T-helper 17 cell (primary cell): Measurements from ENCODE around the gene RBMS3. TPM values are rescaled to one million over a fixed set of nuclear protein-coding genes. Genes with fewer than 3 reads are reported as not detected.
"Not testable (repeated sequence)": the region's sequence is repeated elsewhere in the genome, so short reads cannot be mapped to it uniquely, and the experiment has no call there.

Source experiments
- ATAC-seq: fragments of 150-1000 bp; cut with Tn5 transposase; 2 replicates; pipeline ENCODE4 v1.10.0; 2021; ENCODE audit warnings: mild to moderate bottlenecking, moderate library complexity
- DNase-seq, 3 donors: peaks; one replicate each; pipeline versions ENCODE4 v3.0.0 to v3.0.0-alpha.2; 2020 to 2021
- H3K9me3 ChIP-seq: one replicate; pipeline ENCODE4 v1.7.0; 2013; ENCODE audit warnings: low read length, mild to moderate bottlenecking; ENCODE audit not compliant: control insufficient read depth, poor library complexity, severe bottlenecking
- H3K27ac Mint-ChIP-seq: one replicate; pipeline ENCODE4 v1.8.0; 2022; ENCODE audit warnings: mild to moderate bottlenecking, moderate library complexity, mixed read lengths
- H3K27me3 Mint-ChIP-seq: one replicate; pipeline ENCODE4 v1.8.0; 2022; ENCODE audit warnings: mixed read lengths
- H3K36me3 Mint-ChIP-seq: one replicate; pipeline ENCODE4 v1.8.0; 2022; ENCODE audit warnings: low read depth, mixed read lengths
- H3K4me1 Mint-ChIP-seq: one replicate; pipeline ENCODE4 v1.8.0; 2022; ENCODE audit warnings: mild to moderate bottlenecking, mixed read lengths
- H3K4me3 Mint-ChIP-seq: one replicate; pipeline ENCODE4 v1.8.0; 2022; ENCODE audit warnings: mild to moderate bottlenecking, moderate library complexity, mixed read lengths
- total RNA-seq, 4 donors: library from RNA in 2 of 4; stranded (reverse) in 2 of 4; gene quantifications; one replicate each; pipeline ENCODE4 v1.2.3 and lab custom pipeline; 2022 to 2026

Gene RBMS3
- total RNA-seq, 2 donors from 2014 or later, result 0.37 to 1.7 TPM

- no peak for ATAC-seq
- Mint-ChIP-seq H3K27me3 (no peaks in the 10 kb centered on the region), H3K27ac (no peak overlapping the region), H3K4me1 (no peaks in the 10 kb centered on the region), H3K36me3 (no peaks in the 10 kb centered on the region), H3K4me3 (no peak overlapping the region)
- no peaks in the 10 kb centered on the region for H3K9me3 ChIP-seq
- DNase-seq, result no peak
Observed at GRCh38 chr3:29307295-29307694, 26.4 kb downstream of the RBMS3 start.

- no peaks in the 10 kb centered on the region for H3K4me1 Mint-ChIP-seq
- no peak for ATAC-seq
- H3K27me3 Mint-ChIP-seq, result no peaks in the 10 kb centered on the region
- no peak for DNase-seq
- no peak overlapping the region for H3K27ac Mint-ChIP-seq
- no peaks in the 10 kb centered on the region for H3K9me3 ChIP-seq
- H3K36me3 Mint-ChIP-seq, result no peaks in the 10 kb centered on the region
- H3K4me3 Mint-ChIP-seq, result no peak overlapping the region
Observed at GRCh38 chr3:29310865-29311264, 30.0 kb downstream of the RBMS3 start.

GRCh38 chr3:29311795-29312194 is 30.9 kb downstream of the RBMS3 start:
- Mint-ChIP-seq H3K4me3 (no peak overlapping the region), H3K36me3 (no peaks in the 10 kb centered on the region), H3K4me1 (no peaks in the 10 kb centered on the region), H3K27me3 (no peaks in the 10 kb centered on the region), H3K27ac (no peak overlapping the region)
- no peaks in the 10 kb centered on the region for H3K9me3 ChIP-seq
- DNase-seq (no peak), ATAC-seq (no peak)

GRCh38 chr3:29312395-29312794 is 31.5 kb downstream of the RBMS3 start:
- no peaks in the 10 kb centered on the region for H3K27me3 Mint-ChIP-seq
- no peaks in the 10 kb centered on the region for H3K9me3 ChIP-seq
- H3K4me1 Mint-ChIP-seq, result no peaks in the 10 kb centered on the region
- H3K27ac Mint-ChIP-seq, result no peak overlapping the region
- H3K36me3 Mint-ChIP-seq, result no peaks in the 10 kb centered on the region
- no peak for ATAC-seq
- no peak overlapping the region for H3K4me3 Mint-ChIP-seq
- DNase-seq, result no peak

- Mint-ChIP-seq H3K27ac (no peak overlapping the region), H3K36me3 (no peaks in the 10 kb centered on the region), H3K4me3 (no peak overlapping the region), H3K27me3 (no peaks in the 10 kb centered on the region), H3K4me1 (no peaks in the 10 kb centered on the region)
- H3K9me3 ChIP-seq, result no peaks in the 10 kb centered on the region
- ATAC-seq (no peak), DNase-seq (no peak)
Observed at GRCh38 chr3:29312960-29313452, 32.1 kb downstream of the RBMS3 start.

GRCh38 chr3:29313981-29314726 is 33.3 kb downstream of the RBMS3 start:
- Mint-ChIP-seq H3K4me3 (no peak overlapping the region), H3K36me3 (no peaks in the 10 kb centered on the region), H3K27ac (no peak overlapping the region), H3K27me3 (no peaks in the 10 kb centered on the region), H3K4me1 (no peaks in the 10 kb centered on the region)
- DNase-seq (no peak), ATAC-seq (no peak)
- H3K9me3 ChIP-seq, result no peaks in the 10 kb centered on the region

- no peaks in the 10 kb centered on the region for H3K9me3 ChIP-seq
- Mint-ChIP-seq H3K36me3 (no peaks in the 10 kb centered on the region), H3K27ac (no peak overlapping the region), H3K4me1 (no peaks in the 10 kb centered on the region), H3K4me3 (no peak overlapping the region), H3K27me3 (no peaks in the 10 kb centered on the region)
- ATAC-seq (no peak), DNase-seq (no peak)
Observed at GRCh38 chr3:29314727-29315088, 33.8 kb downstream of the RBMS3 start.

GRCh38 chr3:29317659-29318173 is 36.8 kb downstream of the RBMS3 start:
- no peak overlapping the region for H3K27ac Mint-ChIP-seq
- no peaks in the 10 kb centered on the region for H3K9me3 ChIP-seq
- no peaks in the 10 kb centered on the region for H3K27me3 Mint-ChIP-seq
- ATAC-seq, result no peak
- no peak overlapping the region for H3K4me3 Mint-ChIP-seq
- H3K4me1 Mint-ChIP-seq, result no peaks in the 10 kb centered on the region
- H3K36me3 Mint-ChIP-seq, result no peaks in the 10 kb centered on the region
- no peak for DNase-seq

GRCh38 chr3:29318251-29318650 is 37.4 kb downstream of the RBMS3 start:
- Mint-ChIP-seq H3K4me3 (no peak overlapping the region), H3K27ac (no peak overlapping the region), H3K27me3 (no peaks in the 10 kb centered on the region), H3K36me3 (no peaks in the 10 kb centered on the region), H3K4me1 (no peaks in the 10 kb centered on the region)
- DNase-seq, result no peak
- no peak for ATAC-seq
- no peaks in the 10 kb centered on the region for H3K9me3 ChIP-seq

GRCh38 chr3:29319262-29319661 is 38.4 kb downstream of the RBMS3 start:
- H3K9me3 ChIP-seq, result no peaks in the 10 kb centered on the region
- no peak overlapping the region for H3K4me3 Mint-ChIP-seq
- H3K36me3 Mint-ChIP-seq, result no peaks in the 10 kb centered on the region
- no peaks in the 10 kb centered on the region for H3K27me3 Mint-ChIP-seq
- DNase-seq (no peak), ATAC-seq (no peak)
- H3K4me1 Mint-ChIP-seq, result no peaks in the 10 kb centered on the region
- H3K27ac Mint-ChIP-seq, result no peak overlapping the region

GRCh38 chr3:29319798-29320197 is 38.9 kb downstream of the RBMS3 start:
- H3K9me3 ChIP-seq, result no peaks in the 10 kb centered on the region
- Mint-ChIP-seq H3K27me3 (no peaks in the 10 kb centered on the region), H3K4me1 (no peaks in the 10 kb centered on the region), H3K36me3 (no peaks in the 10 kb centered on the region), H3K27ac (no peak overlapping the region), H3K4me3 (no peak overlapping the region)
- ATAC-seq (no peak), DNase-seq (no peak)

GRCh38 chr3:29322586-29322985 is 41.7 kb downstream of the RBMS3 start:
- DNase-seq (no peak), ATAC-seq (no peak)
- Mint-ChIP-seq H3K27me3 (no peaks in the 10 kb centered on the region), H3K4me3 (no peak overlapping the region), H3K36me3 (no peaks in the 10 kb centered on the region), H3K27ac (no peak overlapping the region), H3K4me1 (no peaks in the 10 kb centered on the region)
- H3K9me3 ChIP-seq, result no peaks in the 10 kb centered on the region

GRCh38 chr3:29324180-29324651 is 43.3 kb downstream of the RBMS3 start:
- DNase-seq (no peak), ATAC-seq (no peak)
- Mint-ChIP-seq H3K4me1 (no peaks in the 10 kb centered on the region), H3K36me3 (no peaks in the 10 kb centered on the region), H3K27ac (no peak overlapping the region), H3K4me3 (no peak overlapping the region), H3K27me3 (no peaks in the 10 kb centered on the region)
- H3K9me3 ChIP-seq, result no peaks in the 10 kb centered on the region

GRCh38 chr3:29326540-29326939 is 45.7 kb downstream of the RBMS3 start:
- not testable (repeated sequence) for H3K9me3 ChIP-seq, H3K36me3 Mint-ChIP-seq, H3K27me3 Mint-ChIP-seq, H3K4me1 Mint-ChIP-seq, H3K27ac Mint-ChIP-seq, DNase-seq, ATAC-seq, H3K4me3 Mint-ChIP-seq
